ENCODE results near the gene CASP10. TPM values are rescaled to one million over a fixed set of nuclear protein-coding genes. Genes with fewer than 3 reads are reported as not detected.

CASP10 gene
- polyA plus RNA-seq, 1 of the 3 experiments (the other 2 are of a cell fraction): 0.12 TPM

- POLR2A ChIA-PET: interaction anchor here (0.6 kb wide), 1 partner anchor 9 kb away, joined by 5 read pairs; no protein-coding TSS in a partner anchor
- H3K27ac ChIP-seq (ENCODE audit: low read depth in 2 of 2, low read length in 1 of 2): no peak overlapping the region
- CTCF ChIA-PET: interaction anchor here (1.1 to 2.6 kb wide), 3 partner anchors 10 to 37 kb away, joined by 3 to 8 read pairs (median 4); no protein-coding TSS in a partner anchor
- DNase-seq: no peak
- no peak overlapping the region for H3K4me2 ChIP-seq
- 88% methylated on average over 3 of the region's 3 CpGs for WGBS (ENCODE audit: low lambda C conversion rate)
- no peaks in the 10 kb centered on the region for H3K79me2 ChIP-seq (ENCODE audit: insufficient read depth)
- no peaks in the 10 kb centered on the region for H3F3A ChIP-seq (replicated peaks; ENCODE audit: insufficient read depth)
- H3K4me3 ChIP-seq (ENCODE audit: low read depth in 2 of 2, low read length in 1 of 2): no peak overlapping the region
- no peaks in the 10 kb centered on the region for H3K27me3 ChIP-seq (ENCODE audit: insufficient read depth)
- H3K36me3 ChIP-seq (replicated peaks in 1 of 2; ENCODE audit: control insufficient read depth in 1 of 2, insufficient read depth in 2 of 2, low read length in 1 of 2): no peaks in the 10 kb centered on the region
- no peaks in the 10 kb centered on the region for H3K9me3 ChIP-seq
- no peak overlapping the region for H3K9ac ChIP-seq
- H3K9me2 ChIP-seq: no peaks in the 10 kb centered on the region
- TF ChIP-seq SIN3A (IDR thresholded peaks at IDR 0.05; ENCODE audit: borderline replicate concordance, low read depth, low read length) (no peak), MEF2A (IDR thresholded peaks at IDR 0.05; ENCODE audit: borderline replicate concordance, low read depth) (no peak), EZH2phosphoT487 (IDR thresholded peaks at IDR 0.05; ENCODE audit: borderline replicate concordance, low read depth) (no peak), CHD2 (IDR thresholded peaks at IDR 0.05; ENCODE audit: low read length, partially characterized antibody) (no peak), TCF12 (IDR thresholded peaks at IDR 0.05) (no peak), USF1 (IDR thresholded peaks at IDR 0.05; ENCODE audit: borderline replicate concordance, low read depth) (no peak), RAD21 (IDR thresholded peaks at IDR 0.05; ENCODE audit: low read length) (no peak)
- TF ChIP-seq, protein P1, sequence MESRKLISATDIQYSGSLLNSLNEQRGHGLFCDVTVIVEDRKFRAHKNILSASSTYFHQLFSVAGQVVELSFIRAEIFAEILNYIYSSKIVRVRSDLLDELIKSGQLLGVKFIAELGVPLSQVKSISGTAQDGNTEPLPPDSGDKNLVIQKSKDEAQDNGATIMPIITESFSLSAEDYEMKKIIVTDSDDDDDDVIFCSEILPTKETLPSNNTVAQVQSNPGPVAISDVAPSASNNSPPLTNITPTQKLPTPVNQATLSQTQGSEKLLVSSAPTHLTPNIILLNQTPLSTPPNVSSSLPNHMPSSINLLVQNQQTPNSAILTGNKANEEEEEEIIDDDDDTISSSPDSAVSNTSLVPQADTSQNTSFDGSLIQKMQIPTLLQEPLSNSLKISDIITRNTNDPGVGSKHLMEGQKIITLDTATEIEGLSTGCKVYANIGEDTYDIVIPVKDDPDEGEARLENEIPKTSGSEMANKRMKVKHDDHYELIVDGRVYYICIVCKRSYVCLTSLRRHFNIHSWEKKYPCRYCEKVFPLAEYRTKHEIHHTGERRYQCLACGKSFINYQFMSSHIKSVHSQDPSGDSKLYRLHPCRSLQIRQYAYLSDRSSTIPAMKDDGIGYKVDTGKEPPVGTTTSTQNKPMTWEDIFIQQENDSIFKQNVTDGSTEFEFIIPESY (IDR thresholded peaks at IDR 0.05; ENCODE audit: borderline replicate concordance, low read depth): no peak
- TF ChIP-seq, protein P2, sequence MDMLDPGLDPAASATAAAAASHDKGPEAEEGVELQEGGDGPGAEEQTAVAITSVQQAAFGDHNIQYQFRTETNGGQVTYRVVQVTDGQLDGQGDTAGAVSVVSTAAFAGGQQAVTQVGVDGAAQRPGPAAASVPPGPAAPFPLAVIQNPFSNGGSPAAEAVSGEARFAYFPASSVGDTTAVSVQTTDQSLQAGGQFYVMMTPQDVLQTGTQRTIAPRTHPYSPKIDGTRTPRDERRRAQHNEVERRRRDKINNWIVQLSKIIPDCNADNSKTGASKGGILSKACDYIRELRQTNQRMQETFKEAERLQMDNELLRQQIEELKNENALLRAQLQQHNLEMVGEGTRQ (IDR thresholded peaks at IDR 0.05; ENCODE audit: borderline replicate concordance, low read depth, low read length): no peak
- no peak overlapping the region for H2AFZ ChIP-seq (ENCODE audit: low read depth)
- H4K20me1 ChIP-seq (ENCODE audit: insufficient read depth): no peaks in the 10 kb centered on the region
- peaks cover 0 to 1% of the 10 kb centered on the region in 2 experiments; a peak in 2 of 4 replicates for H3K4me1 ChIP-seq (ENCODE audit: control insufficient read depth in 1 of 2, insufficient read depth in 2 of 2, low read depth in 1 of 2, low read length in 1 of 2)
These were observed 12.4 kb downstream of the CASP10 start for GRCh38 chr2:201195331-201195730.

DNA sequence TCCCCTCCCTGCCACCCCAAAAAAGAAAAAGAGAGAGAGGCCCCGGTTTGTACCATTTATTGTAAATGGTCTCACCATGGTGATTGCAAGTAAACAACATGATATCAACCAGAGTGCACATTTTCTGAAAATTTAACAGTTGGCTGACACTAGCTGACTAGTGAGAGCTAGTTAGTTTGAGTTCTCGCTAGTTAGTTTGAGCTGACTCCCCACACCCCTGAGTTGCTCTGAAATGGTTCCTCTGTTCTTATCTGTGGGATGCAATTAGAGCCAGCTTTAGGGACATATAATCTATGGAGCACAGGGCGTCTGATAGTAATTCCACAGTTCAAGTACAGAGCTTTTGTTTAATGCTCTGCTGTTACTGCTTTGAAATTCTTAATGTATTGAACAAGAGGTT lies 13.1 kb downstream of the CASP10 start:
- Histone ChIP-seq H3K9ac (no peak overlapping the region), H3K27ac (ENCODE audit: low read depth in 2 of 2, low read length in 1 of 2) (no peak overlapping the region), H3K4me3 (ENCODE audit: low read depth in 2 of 2, low read length in 1 of 2) (no peak overlapping the region), H3K27me3 (ENCODE audit: insufficient read depth) (no peaks in the 10 kb centered on the region), H3K79me2 (ENCODE audit: insufficient read depth) (no peaks in the 10 kb centered on the region), H3K4me2 (no peak overlapping the region), H3K9me3 (no peaks in the 10 kb centered on the region), H3K9me2 (no peaks in the 10 kb centered on the region), H2AFZ (ENCODE audit: low read depth) (no peak overlapping the region), H3F3A (replicated peaks; ENCODE audit: insufficient read depth) (no peaks in the 10 kb centered on the region), H4K20me1 (ENCODE audit: insufficient read depth) (no peaks in the 10 kb centered on the region), H3K4me1 (ENCODE audit: control insufficient read depth in 1 of 2, insufficient read depth in 2 of 2, low read depth in 1 of 2, low read length in 1 of 2) (peaks cover 0 to 3% of the 10 kb centered on the region in 2 experiments; a peak in 2 of 4 replicates), H3K36me3 (replicated peaks in 1 of 2; ENCODE audit: control insufficient read depth in 1 of 2, insufficient read depth in 2 of 2, low read length in 1 of 2) (no peaks in the 10 kb centered on the region)
- ChIA-PET CTCF (interaction anchor here (1.1 to 2.6 kb wide), 2 partner anchors 18 to 36 kb away, joined by 4 to 8 read pairs; no protein-coding TSS in a partner anchor), POLR2A (no interaction called here)
- 85% methylated on average over 3 of the region's 3 CpGs for WGBS (ENCODE audit: low lambda C conversion rate)
- DNase-seq: no peak
- TF ChIP-seq, protein P3, sequence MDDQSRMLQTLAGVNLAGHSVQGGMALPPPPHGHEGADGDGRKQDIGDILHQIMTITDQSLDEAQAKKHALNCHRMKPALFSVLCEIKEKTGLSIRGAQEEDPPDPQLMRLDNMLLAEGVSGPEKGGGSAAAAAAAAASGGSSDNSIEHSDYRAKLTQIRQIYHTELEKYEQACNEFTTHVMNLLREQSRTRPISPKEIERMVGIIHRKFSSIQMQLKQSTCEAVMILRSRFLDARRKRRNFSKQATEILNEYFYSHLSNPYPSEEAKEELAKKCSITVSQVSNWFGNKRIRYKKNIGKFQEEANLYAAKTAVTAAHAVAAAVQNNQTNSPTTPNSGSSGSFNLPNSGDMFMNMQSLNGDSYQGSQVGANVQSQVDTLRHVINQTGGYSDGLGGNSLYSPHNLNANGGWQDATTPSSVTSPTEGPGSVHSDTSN (IDR thresholded peaks at IDR 0.05): no peak
- TF ChIP-seq EP300 (IDR thresholded peaks at IDR 0.05; ENCODE audit: borderline replicate concordance in 1 of 2, low read depth in 1 of 2, low read length in 1 of 2): no peak
- no peak for TF ChIP-seq USF1 (IDR thresholded peaks at IDR 0.05; ENCODE audit: borderline replicate concordance, low read depth)
- TF ChIP-seq MXI1 (IDR thresholded peaks at IDR 0.05; ENCODE audit: low read depth, low read length): no peak

Data from SK-N-SH (cell line).